Omental fat pad (tissue), 4 donors: Measurements from ENCODE around the gene ITIH4. TPM values are rescaled to one million over a fixed set of nuclear protein-coding genes. Genes with fewer than 3 reads are reported as not detected.

Experiments
- ATAC-seq: fragments of 150-250 bp; one replicate; pipeline ENCODE4 v1.9.1; 2016; ENCODE audit warnings: mild to moderate bottlenecking, moderate library complexity; ENCODE audit not compliant: low FRiP score
- DNase-seq: peaks from one replicate; pipeline ENCODE4 v3.0.0-alpha.2; 2019; ENCODE audit warnings: low spot score
- total RNA-seq, 4 donors: library from RNA; depleted of rRNA; stranded (reverse); fragments of >200 nt; gene quantifications; one replicate each; pipeline ENCODE4 v1.1.0, GENCODE V29; 2016
- TF ChIP-seq, protein P1 (sequence below), 3 donors: fragments of 450-650 bp; IDR thresholded peaks; one replicate each; pipeline ENCODE4 v1.5.1; 2016 to 2017; ENCODE audit warnings: antibody characterized with exemption in 3 of 3, mild to moderate bottlenecking in 3 of 3, moderate library complexity in 2 of 3

The ITIH4 gene
- total RNA-seq, 4 donors from 2014 or later: 1.2 to 18.8 (median 3.6) TPM

- no peak for DNase-seq
- TF ChIP-seq, protein P1, sequence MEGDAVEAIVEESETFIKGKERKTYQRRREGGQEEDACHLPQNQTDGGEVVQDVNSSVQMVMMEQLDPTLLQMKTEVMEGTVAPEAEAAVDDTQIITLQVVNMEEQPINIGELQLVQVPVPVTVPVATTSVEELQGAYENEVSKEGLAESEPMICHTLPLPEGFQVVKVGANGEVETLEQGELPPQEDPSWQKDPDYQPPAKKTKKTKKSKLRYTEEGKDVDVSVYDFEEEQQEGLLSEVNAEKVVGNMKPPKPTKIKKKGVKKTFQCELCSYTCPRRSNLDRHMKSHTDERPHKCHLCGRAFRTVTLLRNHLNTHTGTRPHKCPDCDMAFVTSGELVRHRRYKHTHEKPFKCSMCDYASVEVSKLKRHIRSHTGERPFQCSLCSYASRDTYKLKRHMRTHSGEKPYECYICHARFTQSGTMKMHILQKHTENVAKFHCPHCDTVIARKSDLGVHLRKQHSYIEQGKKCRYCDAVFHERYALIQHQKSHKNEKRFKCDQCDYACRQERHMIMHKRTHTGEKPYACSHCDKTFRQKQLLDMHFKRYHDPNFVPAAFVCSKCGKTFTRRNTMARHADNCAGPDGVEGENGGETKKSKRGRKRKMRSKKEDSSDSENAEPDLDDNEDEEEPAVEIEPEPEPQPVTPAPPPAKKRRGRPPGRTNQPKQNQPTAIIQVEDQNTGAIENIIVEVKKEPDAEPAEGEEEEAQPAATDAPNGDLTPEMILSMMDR (IDR thresholded peaks at IDR 0.05): no peak
- no peak for ATAC-seq
These were observed 5.4 kb upstream of the ITIH4 start for GRCh38 chr3:52835766-52836470.

DNA sequence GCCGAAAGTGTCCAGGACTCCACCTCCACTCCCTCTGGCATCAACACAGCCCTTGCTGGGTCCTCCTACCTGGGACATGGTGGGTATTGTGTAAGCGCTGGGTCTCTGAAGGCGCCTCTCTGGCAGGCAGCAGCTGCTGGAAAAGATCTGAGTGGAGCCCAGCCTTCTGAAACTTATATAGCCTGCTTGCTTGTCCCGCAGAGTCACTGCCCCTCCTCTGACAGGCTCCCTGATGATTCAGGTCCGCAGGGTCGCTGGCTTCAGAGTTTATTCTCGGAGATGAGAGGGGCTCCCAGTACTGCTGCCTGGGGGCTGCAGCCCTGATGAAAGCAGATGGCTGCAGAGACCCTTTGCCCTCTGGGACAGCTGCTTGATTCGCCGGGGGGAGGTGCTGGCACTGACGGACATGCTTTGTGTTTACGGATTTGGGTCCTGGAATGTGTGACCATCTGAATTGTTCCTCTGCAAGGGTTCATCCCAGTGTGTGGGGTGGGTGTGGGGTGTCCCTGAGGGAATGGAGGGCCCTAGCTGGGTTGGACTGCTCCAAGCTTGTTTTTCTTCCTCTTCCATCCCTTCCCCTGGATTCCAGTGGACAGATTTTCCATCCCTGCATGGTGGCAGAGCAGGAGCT lies 4.5 kb upstream of the ITIH4 start, which contains the start of gene MUSTN1:
MUSTN1 (minus strand) TSS at position 149 of the 631 bp plus-strand sequence; CDS start at position 78, 71 bp downstream.
- TF ChIP-seq, protein P1 (IDR thresholded peaks at IDR 0.05): no peak
- ATAC-seq (no peak), DNase-seq (no peak)

DNA sequence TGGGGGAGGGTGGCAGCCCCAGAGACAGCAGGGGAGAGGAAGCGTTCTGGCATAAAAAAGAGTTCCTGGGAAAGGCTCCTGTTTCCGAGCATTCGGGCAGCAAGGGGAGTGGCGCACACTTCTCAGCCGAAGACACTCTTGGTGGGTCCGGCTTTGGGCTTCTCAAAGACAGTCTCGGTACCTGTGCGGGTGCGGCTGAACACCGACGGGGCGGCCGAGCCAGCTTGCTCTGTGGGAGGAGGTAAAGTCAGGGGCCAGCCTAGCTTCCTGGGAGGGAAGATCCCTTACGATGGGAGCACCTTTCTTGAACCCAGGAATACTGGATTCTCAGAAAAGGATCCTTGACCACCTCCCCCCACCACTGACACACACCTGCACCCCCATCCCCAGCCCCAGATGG lies 2.7 kb upstream of the ITIH4 start:
- ATAC-seq (no peak), DNase-seq (no peak)
- TF ChIP-seq, protein P1 (IDR thresholded peaks at IDR 0.05): no peak

DNA sequence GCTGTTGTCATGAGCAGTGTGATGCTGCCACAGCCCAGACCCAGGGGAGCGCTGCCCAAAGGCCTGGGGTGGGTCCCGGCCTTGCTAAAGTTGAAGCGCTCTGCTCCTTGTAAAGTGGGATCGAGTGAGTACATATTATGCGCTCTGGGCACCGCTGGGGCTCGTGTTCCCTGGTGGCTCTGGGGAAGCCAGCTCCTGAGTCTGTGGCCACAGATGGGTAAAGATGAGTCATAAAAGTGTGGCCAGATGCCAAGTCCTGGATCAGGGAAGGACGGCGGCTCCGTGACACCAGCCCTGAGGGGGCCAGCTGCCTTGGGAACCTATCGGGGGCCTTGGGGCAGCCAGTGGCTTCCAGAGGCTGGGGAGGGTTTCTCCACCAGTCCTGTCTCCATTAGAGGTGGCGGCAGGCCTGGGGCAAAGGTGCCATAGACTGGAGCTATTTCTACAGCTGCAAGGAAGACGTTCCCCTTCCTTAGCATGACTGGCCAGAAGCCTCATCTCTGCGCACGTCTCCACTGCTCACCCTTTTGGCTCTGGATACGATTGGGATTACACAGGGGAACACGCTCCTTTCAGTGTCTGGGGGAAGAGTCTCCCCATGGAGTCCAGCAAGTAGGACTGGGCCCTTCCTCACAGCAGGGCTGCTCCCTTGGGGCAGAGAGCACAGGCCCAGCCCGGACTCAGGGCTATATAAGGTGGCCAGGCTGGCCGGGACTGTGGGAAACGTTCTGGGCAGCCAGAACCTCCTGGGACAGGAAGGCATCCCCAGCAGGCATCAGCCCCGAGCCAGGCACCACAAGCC lies 1.2 kb upstream of the ITIH4 start:
- DNase-seq (peak; percentile 27), ATAC-seq (no peak)
- TF ChIP-seq, protein P1 (IDR thresholded peaks at IDR 0.05): no peak

DNA sequence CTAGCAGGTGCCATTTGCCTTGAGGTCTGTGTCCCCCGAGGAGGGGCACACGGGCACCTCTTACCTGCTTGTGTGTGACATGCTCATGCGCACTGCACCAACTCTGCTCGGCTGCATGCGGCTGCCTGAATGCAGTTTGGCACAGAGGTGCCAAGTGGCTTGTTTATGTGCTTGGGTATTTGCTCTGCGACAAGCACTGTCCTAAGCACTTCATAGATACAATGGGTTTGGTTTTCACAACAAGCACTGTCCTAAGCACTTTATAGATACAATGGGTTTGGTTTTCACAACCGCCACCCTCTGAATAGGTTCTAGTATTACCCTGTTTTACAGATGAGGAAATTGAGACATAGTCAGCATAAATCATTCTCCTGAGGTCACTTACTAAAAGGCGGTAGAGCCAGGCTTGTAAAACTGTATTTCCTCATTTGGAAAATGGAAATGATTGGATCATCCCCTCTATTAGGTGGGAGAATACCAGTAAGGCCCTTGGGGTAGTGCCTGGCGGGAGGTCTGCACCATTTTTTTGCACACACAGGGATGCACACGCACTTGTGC lies 487 bp downstream of the ITIH4 start:
- TF ChIP-seq, protein P1 (IDR thresholded peaks at IDR 0.05): no peak
- ATAC-seq (no peak), DNase-seq (no peak)

DNA sequence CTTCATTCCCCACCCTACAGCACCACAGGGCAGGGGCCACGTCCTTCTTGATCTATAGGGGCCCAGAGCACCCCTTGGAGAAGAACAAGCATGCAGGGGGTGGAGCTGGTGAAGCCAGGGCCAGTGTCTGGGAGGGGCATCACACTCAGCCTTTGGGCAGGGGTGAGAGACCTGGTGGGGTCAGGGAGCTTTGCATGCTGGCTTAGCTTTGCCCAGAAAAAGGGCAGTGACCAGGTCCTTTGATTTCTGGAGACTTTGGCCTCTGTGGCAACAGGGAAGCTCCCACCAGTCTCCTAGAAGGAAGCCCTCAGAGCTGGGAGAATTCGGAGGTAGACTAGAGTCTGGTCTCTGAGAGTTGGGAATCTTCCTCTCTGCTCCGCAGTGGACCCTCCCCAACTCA lies 990 bp downstream of the ITIH4 start:
- DNase-seq (no peak), ATAC-seq (no peak)
- TF ChIP-seq, protein P1 (IDR thresholded peaks at IDR 0.05): no peak
